Measurements from ENCODE around the gene LGR5. TPM values are rescaled to one million over a fixed set of nuclear protein-coding genes. Genes with fewer than 3 reads are reported as not detected.
A peak's percentile ranks its signal among the peaks of the same experiment; 100 is the strongest.
"Not testable (repeated sequence)": the region's sequence is repeated elsewhere in the genome, so short reads cannot be mapped to it uniquely, and the experiment has no call there.

LGR5 gene
- total RNA-seq, 1 experiment from 2014 or later, result 2.9 TPM

GRCh38 chr12:71565535-71565934 lies 125.9 kb downstream of the LGR5 start:
- DNase-seq, result no peak
- no peaks in the 10 kb centered on the region for H3K27me3 ChIP-seq (ENCODE audit: control insufficient read depth, insufficient read depth, low read length)
- H3K4me3 ChIP-seq (ENCODE audit: insufficient read depth, low read depth, low read length), result no peak overlapping the region
- no peaks in the 10 kb centered on the region for H3K36me3 ChIP-seq (replicated peaks; ENCODE audit: control insufficient read depth, insufficient read depth, low read length)

- no peak for DNase-seq
- no peak overlapping the region for H3K4me3 ChIP-seq (ENCODE audit: insufficient read depth, low read depth, low read length)
- H3K27me3 ChIP-seq (ENCODE audit: control insufficient read depth, insufficient read depth, low read length), result no peaks in the 10 kb centered on the region
- no peaks in the 10 kb centered on the region for H3K36me3 ChIP-seq (replicated peaks; ENCODE audit: control insufficient read depth, insufficient read depth, low read length)
Measured at GRCh38 chr12:71566655-71567054, 127.1 kb downstream of the LGR5 start.

GRCh38 chr12:71567537-71567936 lies 127.9 kb downstream of the LGR5 start:
- H3K4me3 ChIP-seq (ENCODE audit: insufficient read depth, low read depth, low read length), result no peak overlapping the region
- H3K27me3 ChIP-seq (ENCODE audit: control insufficient read depth, insufficient read depth, low read length), result no peaks in the 10 kb centered on the region
- no peak for DNase-seq
- H3K36me3 ChIP-seq (replicated peaks; ENCODE audit: control insufficient read depth, insufficient read depth, low read length), result no peaks in the 10 kb centered on the region

GRCh38 chr12:71569885-71570284 lies 130.3 kb downstream of the LGR5 start:
- DNase-seq; H3K4me3 ChIP-seq (ENCODE audit: insufficient read depth, low read depth, low read length); H3K36me3 ChIP-seq (replicated peaks; ENCODE audit: control insufficient read depth, insufficient read depth, low read length); H3K27me3 ChIP-seq (ENCODE audit: control insufficient read depth, insufficient read depth, low read length): not testable (repeated sequence)

GRCh38 chr12:71576496-71576895 lies 136.9 kb downstream of the LGR5 start:
- no peaks in the 10 kb centered on the region for H3K27me3 ChIP-seq (ENCODE audit: control insufficient read depth, insufficient read depth, low read length)
- no peaks in the 10 kb centered on the region for H3K36me3 ChIP-seq (replicated peaks; ENCODE audit: control insufficient read depth, insufficient read depth, low read length)
- no peak for DNase-seq
- H3K4me3 ChIP-seq (ENCODE audit: insufficient read depth, low read depth, low read length), result no peak overlapping the region

GRCh38 chr12:71578694-71579258 lies 139.2 kb downstream of the LGR5 start:
- H3K4me3 ChIP-seq (ENCODE audit: insufficient read depth, low read depth, low read length), result no peak overlapping the region
- H3K27me3 ChIP-seq (ENCODE audit: control insufficient read depth, insufficient read depth, low read length), result no peaks in the 10 kb centered on the region
- no peaks in the 10 kb centered on the region for H3K36me3 ChIP-seq (replicated peaks; ENCODE audit: control insufficient read depth, insufficient read depth, low read length)
- DNase-seq, result no peak

GRCh38 chr12:71581206-71581605 lies 141.6 kb downstream of the LGR5 start:
- no peaks in the 10 kb centered on the region for H3K27me3 ChIP-seq (ENCODE audit: control insufficient read depth, insufficient read depth, low read length)
- H3K4me3 ChIP-seq (ENCODE audit: insufficient read depth, low read depth, low read length), result no peak overlapping the region
- DNase-seq, result no peak
- no peaks in the 10 kb centered on the region for H3K36me3 ChIP-seq (replicated peaks; ENCODE audit: control insufficient read depth, insufficient read depth, low read length)

- H3K27me3 ChIP-seq (ENCODE audit: control insufficient read depth, insufficient read depth, low read length), result no peaks in the 10 kb centered on the region
- H3K36me3 ChIP-seq (replicated peaks; ENCODE audit: control insufficient read depth, insufficient read depth, low read length), result no peaks in the 10 kb centered on the region
- H3K4me3 ChIP-seq (ENCODE audit: insufficient read depth, low read depth, low read length), result no peak overlapping the region
- DNase-seq, result no peak
Measured at GRCh38 chr12:71582925-71583324, 143.3 kb downstream of the LGR5 start.

GRCh38 chr12:71584356-71584755 lies 144.8 kb downstream of the LGR5 start:
- no peaks in the 10 kb centered on the region for H3K27me3 ChIP-seq (ENCODE audit: control insufficient read depth, insufficient read depth, low read length)
- H3K4me3 ChIP-seq (ENCODE audit: insufficient read depth, low read depth, low read length), result no peak overlapping the region
- H3K36me3 ChIP-seq (replicated peaks; ENCODE audit: control insufficient read depth, insufficient read depth, low read length), result no peaks in the 10 kb centered on the region
- no peak for DNase-seq

- Histone ChIP-seq H3K27me3 (ENCODE audit: control insufficient read depth, insufficient read depth, low read length) (no peaks in the 10 kb centered on the region), H3K36me3 (replicated peaks; ENCODE audit: control insufficient read depth, insufficient read depth, low read length) (no peaks in the 10 kb centered on the region), H3K4me3 (ENCODE audit: insufficient read depth, low read depth, low read length) (no peak overlapping the region)
- no peak for DNase-seq
Measured at GRCh38 chr12:71585218-71585617, 145.6 kb downstream of the LGR5 start.

GRCh38 chr12:71587012-71587411 lies 147.4 kb downstream of the LGR5 start:
- no peak for DNase-seq
- Histone ChIP-seq H3K27me3 (ENCODE audit: control insufficient read depth, insufficient read depth, low read length) (no peaks in the 10 kb centered on the region), H3K4me3 (ENCODE audit: insufficient read depth, low read depth, low read length) (no peak overlapping the region), H3K36me3 (replicated peaks; ENCODE audit: control insufficient read depth, insufficient read depth, low read length) (no peaks in the 10 kb centered on the region)

- Histone ChIP-seq H3K4me3 (ENCODE audit: insufficient read depth, low read depth, low read length) (no peak overlapping the region), H3K36me3 (replicated peaks; ENCODE audit: control insufficient read depth, insufficient read depth, low read length) (no peaks in the 10 kb centered on the region), H3K27me3 (ENCODE audit: control insufficient read depth, insufficient read depth, low read length) (no peaks in the 10 kb centered on the region)
- no peak for DNase-seq
Measured at GRCh38 chr12:71589478-71589881, 149.9 kb downstream of the LGR5 start.

GRCh38 chr12:71591601-71592000 lies 152.0 kb downstream of the LGR5 start:
- Histone ChIP-seq H3K36me3 (replicated peaks; ENCODE audit: control insufficient read depth, insufficient read depth, low read length) (no peaks in the 10 kb centered on the region), H3K4me3 (ENCODE audit: insufficient read depth, low read depth, low read length) (no peak overlapping the region), H3K27me3 (ENCODE audit: control insufficient read depth, insufficient read depth, low read length) (no peaks in the 10 kb centered on the region)
- peak; percentile 15 for DNase-seq

GRCh38 chr12:71592841-71593240 lies 153.2 kb downstream of the LGR5 start:
- Histone ChIP-seq H3K27me3 (ENCODE audit: control insufficient read depth, insufficient read depth, low read length) (no peaks in the 10 kb centered on the region), H3K36me3 (replicated peaks; ENCODE audit: control insufficient read depth, insufficient read depth, low read length) (no peaks in the 10 kb centered on the region), H3K4me3 (ENCODE audit: insufficient read depth, low read depth, low read length) (no peak overlapping the region)
- DNase-seq, result no peak

GRCh38 chr12:71594214-71594948 lies 154.8 kb downstream of the LGR5 start:
- Histone ChIP-seq H3K4me3 (ENCODE audit: insufficient read depth, low read depth, low read length) (no peak overlapping the region), H3K27me3 (ENCODE audit: control insufficient read depth, insufficient read depth, low read length) (no peaks in the 10 kb centered on the region), H3K36me3 (replicated peaks; ENCODE audit: control insufficient read depth, insufficient read depth, low read length) (no peaks in the 10 kb centered on the region)
- DNase-seq, result no peak

Measured in H7 (cell line).